Esophagus squamous epithelium (tissue), 5 donors: ENCODE data around the gene GNB2. TPM values are rescaled to one million over a fixed set of nuclear protein-coding genes. Genes with fewer than 3 reads are reported as not detected.
"Not testable (repeated sequence)": the region's sequence is repeated elsewhere in the genome, so short reads cannot be mapped to it uniquely, and the experiment has no call there.

Source experiments
- DNase-seq: peaks from one replicate; lab custom pipeline; 2025; lab: John Stamatoyannopoulos, UW
- H3K27ac ChIP-seq, 4 donors: fragments of 200-600 bp; sonication (generic); one replicate each; pipeline ENCODE4 v1.5.1; 2016 to 2019; ENCODE audit warnings: mild to moderate bottlenecking in 1 of 4
- H3K27me3 ChIP-seq, 4 donors: fragments of 200-600 bp; sonication (generic); 1 replicate in 3 of 4; 2 replicates in 1 of 4; pipeline versions ENCODE4 v1.5.1 to v1.6.0; 2017 to 2021; ENCODE audit warnings: antibody characterized with exemption in 1 of 4
- H3K36me3 ChIP-seq, 3 donors: fragments of 200-600 bp; sonication (generic); one replicate each; pipeline ENCODE4 v1.5.1; 2016 to 2019
- H3K4me1 ChIP-seq, 3 donors: fragments of 200-600 bp; sonication (generic); one replicate each; pipeline ENCODE4 v1.5.1; 2017 to 2019
- H3K4me3 ChIP-seq, 4 donors: fragments of 200-600 bp; sonication (generic); 1 replicate in 3 of 4; 2 replicates in 1 of 4; pipeline ENCODE4 v1.5.1; 2016 to 2019; ENCODE audit warnings: mild to moderate bottlenecking in 2 of 4, moderate library complexity in 1 of 4
- H3K9me3 ChIP-seq, 3 donors: fragments of 200-600 bp; sonication (generic); one replicate each; pipeline ENCODE4 v1.5.1; 2016 to 2019
- POLR2A ChIP-seq, 4 donors: fragments of 450-650 bp; IDR thresholded peaks; one replicate each; pipeline ENCODE4 v1.6.1; 2017; ENCODE audit warnings: antibody characterized with exemption in 4 of 4, mild to moderate bottlenecking in 4 of 4, moderate library complexity in 3 of 4
- WGBS, 2 donors: methylation state at CpG; one replicate each; pipeline ENCODE4 v1.1.5; 2018; 5-methylcytosine and 5-hydroxymethylcytosine counted together
- intact Hi-C: fragments of 100-400 bp; cut with DNase I; formaldehyde crosslinking; loops from one replicate; pipeline ENCODE4 v1.15.0; 2022
- total RNA-seq, 4 donors: library from RNA; depleted of rRNA; stranded (reverse); fragments of >200 nt; gene quantifications; one replicate each; pipeline ENCODE4 v1.1.0, GENCODE V29; 2016
- TF ChIP-seq, protein P1 (sequence below), 6 experiments: fragments of 450-650 bp in 4 of 6; fragments of 200-600 bp in 2 of 6; sonication (generic) in 2 of 6; IDR thresholded peaks; one replicate each; pipeline ENCODE4 v1.5.1; 2016 to 2019; ENCODE audit warnings: antibody characterized with exemption in 6 of 6, mild to moderate bottlenecking in 4 of 6, moderate library complexity in 4 of 6
- donor health status: DM: yes; HTN: yes; CAD: no.

The GNB2 gene
- total RNA-seq, 4 donors from 2014 or later = 186 to 306 (median 226) TPM

DNA sequence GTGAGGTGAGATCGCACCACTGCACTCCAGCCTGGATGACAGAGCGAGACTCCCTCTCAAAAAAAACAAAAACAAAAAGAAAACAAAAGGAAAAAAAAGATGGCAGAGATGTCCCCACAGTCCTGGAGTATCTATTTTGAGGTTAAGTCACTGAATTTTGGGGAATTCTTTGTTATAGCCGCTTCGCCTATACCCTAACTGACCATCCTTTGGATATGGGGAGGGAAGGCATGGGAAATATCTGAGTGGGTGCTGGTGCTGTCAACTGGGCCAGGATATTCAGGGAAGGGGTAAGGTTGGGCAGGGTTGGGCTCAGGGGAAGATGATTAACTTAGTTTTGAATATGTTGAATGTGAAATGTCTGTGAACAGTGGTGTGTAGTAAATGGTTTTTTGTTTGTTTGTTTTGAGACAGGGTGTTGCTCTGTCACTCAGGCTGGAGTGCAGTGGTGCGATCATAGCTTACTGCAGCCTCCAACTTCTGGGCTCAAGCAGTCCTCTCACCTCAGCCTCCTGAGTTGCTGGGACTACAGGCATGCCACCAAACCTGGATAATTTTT, 8.3 kb upstream of the GNB2 start:
- intact Hi-C loops = no loop called here
- Histone ChIP-seq H3K9me3 (no peaks in the 10 kb centered on the region), H3K4me1 (peaks cover 0 to 5% (median 0%) of the 10 kb centered on the region in 3 donors), H3K4me3 (no peak overlapping the region), H3K36me3 (no peaks in the 10 kb centered on the region), H3K27me3 (no peaks in the 10 kb centered on the region), H3K27ac (no peak overlapping the region)
- no peak for TF ChIP-seq POLR2A (IDR thresholded peaks at IDR 0.05)
- TF ChIP-seq, protein P1, sequence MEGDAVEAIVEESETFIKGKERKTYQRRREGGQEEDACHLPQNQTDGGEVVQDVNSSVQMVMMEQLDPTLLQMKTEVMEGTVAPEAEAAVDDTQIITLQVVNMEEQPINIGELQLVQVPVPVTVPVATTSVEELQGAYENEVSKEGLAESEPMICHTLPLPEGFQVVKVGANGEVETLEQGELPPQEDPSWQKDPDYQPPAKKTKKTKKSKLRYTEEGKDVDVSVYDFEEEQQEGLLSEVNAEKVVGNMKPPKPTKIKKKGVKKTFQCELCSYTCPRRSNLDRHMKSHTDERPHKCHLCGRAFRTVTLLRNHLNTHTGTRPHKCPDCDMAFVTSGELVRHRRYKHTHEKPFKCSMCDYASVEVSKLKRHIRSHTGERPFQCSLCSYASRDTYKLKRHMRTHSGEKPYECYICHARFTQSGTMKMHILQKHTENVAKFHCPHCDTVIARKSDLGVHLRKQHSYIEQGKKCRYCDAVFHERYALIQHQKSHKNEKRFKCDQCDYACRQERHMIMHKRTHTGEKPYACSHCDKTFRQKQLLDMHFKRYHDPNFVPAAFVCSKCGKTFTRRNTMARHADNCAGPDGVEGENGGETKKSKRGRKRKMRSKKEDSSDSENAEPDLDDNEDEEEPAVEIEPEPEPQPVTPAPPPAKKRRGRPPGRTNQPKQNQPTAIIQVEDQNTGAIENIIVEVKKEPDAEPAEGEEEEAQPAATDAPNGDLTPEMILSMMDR (IDR thresholded peaks at IDR 0.05) = no peak
- no peak for DNase-seq
- WGBS, 2 donors = 91 to 95% methylated on average over 5 of the region's 5 CpGs

DNA sequence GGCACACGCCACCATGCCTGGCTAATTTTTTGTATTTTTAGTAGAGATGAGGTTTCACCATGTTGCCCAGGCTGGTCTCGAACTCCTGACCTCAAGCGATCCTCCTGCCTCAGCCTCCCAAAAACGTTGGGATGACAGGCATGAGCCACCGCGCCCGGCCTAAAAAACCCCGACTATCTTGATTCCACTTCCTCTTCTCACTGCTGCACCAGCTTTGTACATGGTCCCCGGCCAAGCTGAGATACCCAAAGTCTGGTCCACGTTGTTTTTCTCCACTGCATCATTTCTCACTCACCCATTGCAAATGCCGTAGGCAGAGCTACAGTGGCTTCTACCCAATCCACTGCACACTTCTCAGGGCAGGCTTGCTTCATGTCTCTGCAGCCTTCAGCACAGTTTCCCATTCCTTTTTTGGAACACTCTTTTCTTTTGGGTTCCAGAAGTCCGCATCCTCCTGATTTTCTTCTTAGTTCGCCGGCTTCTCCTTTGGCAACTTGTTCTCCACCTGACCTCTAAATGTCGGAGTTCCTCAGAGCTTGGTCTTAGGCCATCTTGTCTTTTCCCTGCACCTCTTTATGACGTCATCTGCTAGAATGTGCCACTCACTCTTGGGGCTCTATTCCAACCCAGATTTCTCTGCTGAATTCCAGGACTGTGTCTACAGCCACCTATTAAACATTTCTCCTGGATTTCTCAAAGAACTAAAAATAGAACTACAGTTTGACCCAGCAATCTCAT, 6.0 kb upstream of the GNB2 start:
- H3K27ac ChIP-seq = no peak overlapping the region
- DNase-seq = no peak
- intact Hi-C loops = no loop called here
- H3K9me3 ChIP-seq = no peaks in the 10 kb centered on the region
- TF ChIP-seq POLR2A (IDR thresholded peaks at IDR 0.05) = no peak
- TF ChIP-seq, protein P1 (IDR thresholded peaks at IDR 0.05) = no peak
- 65 to 69% methylated on average over 14 to 16 of the region's 16 CpGs for WGBS, 2 donors
- H3K36me3 ChIP-seq = no peaks in the 10 kb centered on the region
- no peak overlapping the region for H3K4me3 ChIP-seq
- H3K27me3 ChIP-seq = no peaks in the 10 kb centered on the region
- peaks cover 0 to 2% (median 0%) of the 10 kb centered on the region in 3 donors for H3K4me1 ChIP-seq

- TF ChIP-seq, protein P1 (IDR thresholded peaks at IDR 0.05) = no peak
- TF ChIP-seq POLR2A (IDR thresholded peaks at IDR 0.05) = no peak
- DNase-seq = no peak
- Histone ChIP-seq H3K27ac (no peak overlapping the region), H3K36me3 (no peaks in the 10 kb centered on the region), H3K27me3 (no peaks in the 10 kb centered on the region), H3K4me3 (no peak overlapping the region), H3K4me1 (peaks cover 3 to 5% (median 4%) of the 10 kb centered on the region in 3 donors), H3K9me3 (no peaks in the 10 kb centered on the region)
- intact Hi-C loops = no loop called here
- WGBS, 2 donors = 85 to 86% methylated on average over 2 of the region's 2 CpGs
Measured at GRCh38 chr7:100668069-100668449, 5.5 kb upstream of the GNB2 start.

DNA sequence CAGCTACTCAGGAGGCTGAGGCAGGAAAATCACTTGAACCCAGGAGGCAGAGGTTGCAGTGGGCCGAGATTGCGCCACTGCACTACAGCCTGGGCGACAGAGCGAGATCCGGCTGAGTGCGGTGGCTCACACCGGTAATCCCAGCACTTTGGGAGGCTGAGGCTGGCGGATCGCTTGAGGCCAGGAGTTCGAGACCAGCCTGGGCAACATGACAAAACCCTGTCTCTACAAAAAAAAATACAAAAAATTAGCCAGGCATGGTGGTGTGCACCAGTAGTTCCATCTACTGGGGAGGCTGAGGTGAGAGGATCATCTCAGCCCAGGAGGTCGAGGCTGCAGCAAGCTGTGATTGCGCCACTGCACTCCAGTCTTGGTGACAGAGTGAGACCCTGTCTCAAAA, 4.4 kb upstream of the GNB2 start:
- H3K9me3 ChIP-seq, intact Hi-C loops, H3K4me3 ChIP-seq, H3K27me3 ChIP-seq, DNase-seq, H3K36me3 ChIP-seq, H3K4me1 ChIP-seq, H3K27ac ChIP-seq: not testable (repeated sequence)
- WGBS, 2 donors = 86 to 94% methylated on average over 12 of the region's 12 CpGs

DNA sequence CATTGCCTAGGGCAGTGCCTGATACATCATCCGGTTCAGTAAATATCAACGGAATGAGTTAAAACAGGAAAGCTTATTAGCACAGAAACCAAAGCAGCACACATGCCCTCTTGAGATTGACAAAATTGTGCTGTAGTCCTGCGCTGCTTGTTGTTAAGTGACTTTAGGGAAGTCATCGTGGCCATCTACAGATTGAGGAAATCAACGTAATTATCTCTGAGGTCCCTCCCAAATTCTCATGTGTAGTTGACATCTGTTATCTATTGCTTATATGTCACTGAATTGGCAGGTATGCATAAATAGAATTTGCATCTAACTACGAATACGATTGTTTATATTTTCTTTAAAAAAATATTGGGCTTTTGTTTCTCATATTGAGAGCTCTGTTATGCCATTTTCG, 3.5 kb upstream of the GNB2 start:
- H3K4me1 ChIP-seq = peaks cover 3 to 7% (median 4%) of the 10 kb centered on the region in 3 donors
- 54 to 56% methylated on average over 8 of the region's 8 CpGs for WGBS, 2 donors
- H3K9me3 ChIP-seq = no peaks in the 10 kb centered on the region
- H3K27ac ChIP-seq = no peak overlapping the region
- no peak overlapping the region for H3K4me3 ChIP-seq
- TF ChIP-seq, protein P1 (IDR thresholded peaks at IDR 0.05) = no peak
- no peak for TF ChIP-seq POLR2A (IDR thresholded peaks at IDR 0.05)
- H3K36me3 ChIP-seq = no peaks in the 10 kb centered on the region
- no peaks in the 10 kb centered on the region for H3K27me3 ChIP-seq
- intact Hi-C loops = no loop called here
- no peak for DNase-seq
